ENCODE data around the gene ENTR1. TPM values are rescaled to one million over a fixed set of nuclear protein-coding genes. Genes with fewer than 3 reads are reported as not detected.

Gene ENTR1
- total RNA-seq, 1 donor from 2014 or later, result 34.9 TPM

- Histone ChIP-seq H3K36me3 (no peaks in the 10 kb centered on the region), H3K27ac (no peak overlapping the region), H3K4me1 (no peaks in the 10 kb centered on the region), H3K27me3 (no peaks in the 10 kb centered on the region), H2AFZ (replicated peaks) (no peak overlapping the region), H4K20me1 (ENCODE audit: low read depth) (peaks cover 9% of the 10 kb centered on the region), H3K4me3 (no peak overlapping the region), H3K79me2 (ENCODE audit: low read depth) (no peaks in the 10 kb centered on the region), H3K9me3 (ENCODE audit: low read depth) (no peaks in the 10 kb centered on the region), H3K9ac (no peak overlapping the region), H3K4me2 (no peak overlapping the region), H3F3A (ENCODE audit: low read depth) (no peaks in the 10 kb centered on the region)
- Mint-ChIP-seq H3K4me1 (no peaks in the 10 kb centered on the region), H3K36me3 (peaks cover 31% of the 10 kb centered on the region), H3K27ac (no peak overlapping the region), H3K9me3 (no peaks in the 10 kb centered on the region), H3K27me3 (ENCODE audit: insufficient read depth, low read depth) (peaks cover 3% of the 10 kb centered on the region), H3K4me3 (no peak overlapping the region)
- no peak for DNase-seq (ENCODE audit: low spot score)
- no peak for TF ChIP-seq EZH2 (IDR thresholded peaks at IDR 0.05)
Observed at GRCh38 chr9:136447173-136447778, 36.9 kb upstream of the ENTR1 start.

GRCh38 chr9:136445799-136446198, 35.4 kb upstream of the ENTR1 start:
- TF ChIP-seq EZH2 (IDR thresholded peaks at IDR 0.05) (no peak), CTCF (IDR thresholded peaks at IDR 0.05) (no peak), EZH2phosphoT487 (IDR thresholded peaks at IDR 0.05) (no peak)
- Histone ChIP-seq H3K36me3 (no peaks in the 10 kb centered on the region), H3F3A (ENCODE audit: low read depth) (peaks cover 11% of the 10 kb centered on the region), H3K9me3 (ENCODE audit: low read depth) (no peaks in the 10 kb centered on the region), H3K27ac (no peak overlapping the region), H3K4me2 (no peak overlapping the region), H3K4me1 (no peaks in the 10 kb centered on the region), H4K20me1 (ENCODE audit: low read depth) (peaks cover 6% of the 10 kb centered on the region), H3K9ac (no peak overlapping the region), H2AFZ (replicated peaks) (no peak overlapping the region), H3K27me3 (no peaks in the 10 kb centered on the region), H3K4me3 (no peak overlapping the region), H3K79me2 (ENCODE audit: low read depth) (no peaks in the 10 kb centered on the region)
- H3K9me3 Mint-ChIP-seq, result no peaks in the 10 kb centered on the region
- no peak overlapping the region for H3K4me3 Mint-ChIP-seq
- H3K27ac Mint-ChIP-seq, result no peak overlapping the region
- DNase-seq (ENCODE audit: low spot score), result no peak
- H3K4me1 Mint-ChIP-seq, result no peaks in the 10 kb centered on the region
- peaks cover 6% of the 10 kb centered on the region for H3K27me3 Mint-ChIP-seq (ENCODE audit: insufficient read depth, low read depth)
- peaks cover 33% of the 10 kb centered on the region for H3K36me3 Mint-ChIP-seq

GRCh38 chr9:136444102-136444501, 33.7 kb upstream of the ENTR1 start:
- TF ChIP-seq CTCF (IDR thresholded peaks at IDR 0.05) (no peak), EZH2 (IDR thresholded peaks at IDR 0.05) (no peak)
- Mint-ChIP-seq H3K9me3 (no peaks in the 10 kb centered on the region), H3K4me1 (no peaks in the 10 kb centered on the region), H3K36me3 (peaks cover 28% of the 10 kb centered on the region), H3K27me3 (ENCODE audit: insufficient read depth, low read depth) (peaks cover 9% of the 10 kb centered on the region), H3K4me3 (no peak overlapping the region), H3K27ac (no peak overlapping the region)
- H3K9ac ChIP-seq, result no peak overlapping the region
- H4K20me1 ChIP-seq (ENCODE audit: low read depth), result peaks cover 16% of the 10 kb centered on the region
- H3K27ac ChIP-seq, result no peak overlapping the region
- H3K4me1 ChIP-seq, result no peaks in the 10 kb centered on the region
- H2AFZ ChIP-seq (replicated peaks), result no peak overlapping the region
- H3K4me2 ChIP-seq, result no peak overlapping the region
- H3K27me3 ChIP-seq, result no peaks in the 10 kb centered on the region
- no peak overlapping the region for H3K4me3 ChIP-seq
- no peaks in the 10 kb centered on the region for H3K9me3 ChIP-seq (ENCODE audit: low read depth)
- peaks cover 2% of the 10 kb centered on the region for H3K79me2 ChIP-seq (ENCODE audit: low read depth)
- no peak for DNase-seq (ENCODE audit: low spot score)
- no peaks in the 10 kb centered on the region for H3K36me3 ChIP-seq
- H3F3A ChIP-seq (ENCODE audit: low read depth), result peaks cover 22% of the 10 kb centered on the region

- DNase-seq (ENCODE audit: low spot score), result no peak
- no peaks in the 10 kb centered on the region for H3K36me3 ChIP-seq
- no peak overlapping the region for H3K4me3 ChIP-seq
- peaks cover 22% of the 10 kb centered on the region for H3F3A ChIP-seq (ENCODE audit: low read depth)
- peaks cover 9% of the 10 kb centered on the region for H3K27me3 Mint-ChIP-seq (ENCODE audit: insufficient read depth, low read depth)
- TF ChIP-seq EZH2 (IDR thresholded peaks at IDR 0.05) (no peak), CTCF (IDR thresholded peaks at IDR 0.05) (no peak), EZH2phosphoT487 (IDR thresholded peaks at IDR 0.05) (no peak)
- no peak overlapping the region for H3K9ac ChIP-seq
- H3K9me3 Mint-ChIP-seq, result no peaks in the 10 kb centered on the region
- no peak overlapping the region for H3K4me3 Mint-ChIP-seq
- H3K27me3 ChIP-seq, result no peaks in the 10 kb centered on the region
- no peak overlapping the region for H2AFZ ChIP-seq (replicated peaks)
- H3K79me2 ChIP-seq (ENCODE audit: low read depth), result peaks cover 6% of the 10 kb centered on the region
- H3K4me1 Mint-ChIP-seq, result no peaks in the 10 kb centered on the region
- no peaks in the 10 kb centered on the region for H3K4me1 ChIP-seq
- H4K20me1 ChIP-seq (ENCODE audit: low read depth), result peaks cover 21% of the 10 kb centered on the region
- H3K36me3 Mint-ChIP-seq, result peaks cover 28% of the 10 kb centered on the region
- no peak overlapping the region for H3K27ac Mint-ChIP-seq
- no peak overlapping the region for H3K27ac ChIP-seq
- no peaks in the 10 kb centered on the region for H3K9me3 ChIP-seq (ENCODE audit: low read depth)
- H3K4me2 ChIP-seq, result no peak overlapping the region
Observed at GRCh38 chr9:136443687-136444086, 33.3 kb upstream of the ENTR1 start.
